GM19099 (cell line): ENCODE measurements around the gene ZMYM5.

ENCODE experiments used
- POLR2A ChIP-seq: IDR thresholded peaks from 3 replicates; pipeline ENCODE4 v1.6.1; 2011; ENCODE audit warnings: low read depth; ENCODE audit not compliant: insufficient read length; ENCODE audit errors: extremely low read depth

The ZMYM5 gene

DNA sequence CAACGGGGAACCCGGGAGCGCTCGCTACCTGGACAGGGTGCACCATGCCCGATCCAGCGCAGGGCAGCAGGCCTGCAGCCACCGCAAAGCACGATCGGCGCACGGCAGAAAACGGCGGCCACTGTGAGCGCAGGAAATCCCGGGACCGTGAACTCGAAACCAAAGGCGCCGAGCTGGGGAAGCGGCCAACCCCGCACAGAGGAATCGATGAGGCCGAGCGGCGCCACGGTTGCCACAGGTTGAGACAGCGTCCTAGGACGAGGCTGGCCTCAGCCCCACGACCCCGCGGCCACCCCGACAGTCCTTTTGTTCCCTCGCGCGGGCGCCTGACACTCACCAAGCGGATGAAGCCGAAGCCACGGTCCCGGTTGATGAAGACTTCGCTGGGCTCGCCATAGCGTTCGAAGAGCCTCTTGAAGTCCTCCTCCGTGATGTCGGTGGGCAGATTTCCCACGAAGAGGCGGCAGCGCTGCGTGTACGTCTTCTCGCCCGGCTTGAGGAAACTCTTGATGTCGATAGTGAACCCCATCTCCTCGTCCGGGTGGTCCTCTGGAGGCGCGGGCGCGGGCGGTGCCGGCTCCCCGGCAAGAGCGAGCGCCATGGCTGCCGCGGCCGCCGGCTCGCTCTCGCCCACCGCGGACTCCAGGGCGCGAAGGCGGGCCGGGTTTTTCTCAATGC is 81.3 kb downstream of the ZMYM5 start:
- TF ChIP-seq POLR2A = no peak

DNA sequence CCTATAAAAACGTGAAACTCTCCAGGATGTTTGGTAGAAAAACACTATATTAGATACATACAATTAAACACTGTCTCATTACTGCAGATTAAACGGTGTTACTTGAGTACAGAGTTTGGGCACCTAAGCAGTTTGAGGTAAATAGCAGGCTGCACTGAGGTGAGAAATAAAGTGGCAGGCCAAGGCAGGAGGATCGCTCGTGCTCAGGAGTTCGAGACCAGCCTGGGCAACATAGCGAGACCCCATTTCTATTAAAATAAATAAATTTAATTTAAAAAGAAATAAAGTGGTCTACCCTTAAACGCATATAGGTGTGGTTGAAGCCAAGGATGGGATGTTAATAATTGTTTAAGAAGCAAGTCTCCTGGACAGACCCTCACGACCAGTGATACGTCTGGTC is 81.9 kb downstream of the ZMYM5 start:
- TF ChIP-seq POLR2A = no peak
